CD4-positive, alpha-beta T cell treated with Interleukin-6 for 4 hours (primary cell): Measurements from ENCODE around the gene INAVA.

Source experiments
- DNase-seq: peaks from one replicate; pipeline ENCODE4 v3.0.0-alpha.2; 2020; ENCODE audit warnings: mixed read lengths

Gene INAVA, protein sequence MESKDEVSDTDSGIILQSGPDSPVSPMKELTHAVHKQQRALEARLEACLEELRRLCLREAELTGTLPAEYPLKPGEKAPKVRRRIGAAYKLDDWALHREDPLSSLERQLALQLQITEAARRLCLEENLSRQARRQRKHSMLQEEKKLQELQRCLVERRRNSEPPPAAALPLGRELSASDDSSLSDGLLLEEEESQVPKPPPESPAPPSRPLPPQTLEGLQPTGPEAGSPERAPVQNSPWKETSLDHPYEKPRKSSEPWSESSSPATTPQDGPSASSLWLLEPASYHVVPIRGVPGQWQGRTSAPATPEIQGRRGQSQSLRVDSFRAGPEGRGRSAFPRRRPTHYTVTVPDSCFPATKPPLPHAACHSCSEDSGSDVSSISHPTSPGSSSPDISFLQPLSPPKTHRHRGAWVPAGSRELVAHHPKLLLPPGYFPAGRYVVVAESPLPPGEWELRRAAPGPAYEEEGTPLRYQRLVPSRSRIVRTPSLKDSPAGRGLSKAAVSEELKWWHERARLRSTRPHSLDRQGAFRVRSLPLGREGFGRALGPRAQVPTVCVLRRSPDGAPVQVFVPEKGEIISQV

DNA sequence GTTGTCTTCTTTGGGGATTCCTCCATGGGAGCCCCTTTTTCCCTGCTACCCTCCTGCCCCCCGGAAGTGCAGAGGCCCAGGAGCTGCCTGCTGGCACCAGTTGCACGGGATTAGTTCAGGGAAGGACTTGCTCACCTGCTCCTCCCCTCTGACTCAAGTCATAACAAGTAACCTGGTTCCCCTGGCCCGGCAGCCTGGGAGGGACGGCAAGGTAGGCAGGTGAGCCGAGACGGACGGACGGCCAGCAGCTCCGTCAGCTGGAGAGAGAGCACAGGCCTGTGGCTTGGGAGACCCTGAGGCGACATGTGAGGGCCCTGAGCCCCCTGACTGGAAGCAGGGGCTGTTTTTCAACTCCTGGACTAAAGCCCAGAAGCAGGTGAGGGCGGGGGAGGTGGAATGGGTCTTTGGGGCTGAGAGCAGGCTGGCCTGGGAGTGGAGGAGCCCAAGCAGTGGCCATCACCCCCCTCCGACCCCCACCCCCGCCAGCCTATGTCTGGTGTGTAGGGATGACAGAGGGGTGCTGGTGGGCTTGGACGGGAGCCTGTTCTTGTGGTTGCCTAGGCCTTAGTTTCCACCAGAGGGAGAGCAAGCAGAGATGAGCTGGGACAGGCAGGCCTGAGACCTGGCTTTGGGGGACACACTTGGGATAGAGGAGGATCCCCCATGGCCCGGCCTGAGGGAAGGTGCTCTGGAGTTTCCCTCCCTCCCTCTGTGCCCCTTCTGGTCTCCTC lies at the start of gene INAVA:
INAVA (plus strand) TSS at position 189 of the 731 bp plus-strand sequence. CDS start 3,501 bp downstream, outside the sequence.
- no peak for DNase-seq

DNA sequence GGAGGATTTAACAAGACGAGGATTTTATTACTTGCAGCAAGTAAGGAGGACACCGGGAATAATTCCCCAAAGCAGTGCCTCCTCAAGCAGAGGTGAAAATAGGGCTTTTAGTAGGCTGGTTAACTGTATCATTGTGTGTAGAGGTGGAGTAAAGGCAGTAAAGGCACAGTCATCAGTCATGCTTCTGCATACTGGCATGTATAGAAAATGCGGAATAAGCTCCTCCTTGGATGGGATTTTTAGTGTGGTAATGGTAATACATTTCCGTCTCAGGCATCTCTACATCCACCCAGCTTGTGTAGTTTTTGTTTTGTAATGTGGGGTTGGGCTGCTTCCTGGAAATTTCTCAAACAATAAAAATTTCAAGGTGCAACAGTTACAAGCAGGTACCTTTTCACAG lies 49.3 kb upstream of the INAVA start:
- DNase-seq, result no peak

- DNase-seq, result no peak
These were observed 48.3 kb upstream of the INAVA start for GRCh38 chr1:200846398-200846797.

GRCh38 chr1:200849430-200849829 lies 45.3 kb upstream of the INAVA start:
- no peak for DNase-seq

DNA sequence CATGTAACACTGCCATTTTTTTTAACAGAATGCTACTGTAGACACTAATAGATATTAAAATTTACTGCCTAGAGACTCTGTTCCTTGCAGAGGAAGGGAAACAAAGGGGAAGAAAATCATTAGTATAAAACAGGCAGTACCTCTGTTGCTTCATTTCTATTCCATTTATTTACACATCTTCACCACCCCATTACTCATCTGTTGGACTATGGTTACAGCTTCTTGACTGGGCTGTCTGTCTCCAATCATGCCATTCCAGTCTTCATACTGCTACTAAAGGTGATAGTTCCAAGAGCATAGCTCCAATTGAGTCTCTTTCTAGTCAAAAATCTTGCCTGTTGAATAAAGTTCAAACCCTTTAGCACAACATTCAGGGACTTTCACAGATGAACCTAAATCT lies 44.1 kb upstream of the INAVA start:
- DNase-seq, result no peak

DNA sequence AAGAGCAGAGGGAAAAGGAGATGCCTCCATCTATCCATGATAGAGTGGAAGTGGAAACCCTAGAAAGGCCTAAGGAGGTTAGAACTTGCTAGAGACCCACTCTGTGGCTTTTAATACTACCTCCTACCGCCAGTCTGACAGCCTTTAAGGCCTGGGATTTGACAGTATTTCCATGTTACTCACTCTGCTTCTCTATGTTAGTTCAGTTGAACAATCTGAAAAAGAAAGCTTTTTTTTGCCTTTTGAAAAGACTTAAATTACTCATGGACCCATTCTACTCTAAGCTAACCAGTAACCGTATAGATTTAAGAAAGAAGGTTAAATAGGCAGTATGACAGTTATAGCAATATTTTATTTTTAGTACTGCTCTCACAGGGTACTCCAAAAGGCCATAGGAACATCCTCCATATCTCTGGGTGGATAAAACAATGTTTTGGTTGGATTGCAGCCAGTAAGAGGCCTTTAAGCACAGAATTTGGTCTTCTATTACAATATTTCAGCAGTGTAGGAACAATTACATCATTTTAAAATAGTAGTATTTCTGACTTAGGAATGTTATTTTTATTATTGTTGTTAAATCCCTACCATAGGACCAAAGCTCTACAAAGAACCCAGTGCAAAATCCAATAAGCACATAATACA lies 37.9 kb upstream of the INAVA start:
- no peak for DNase-seq

- DNase-seq, result no peak
These were observed 36.9 kb upstream of the INAVA start for GRCh38 chr1:200857804-200858203.

- no peak for DNase-seq
These were observed 32.6 kb upstream of the INAVA start for GRCh38 chr1:200861937-200862647.

GRCh38 chr1:200862713-200863415 lies 31.8 kb upstream of the INAVA start:
- peak; percentile 52 for DNase-seq

DNA sequence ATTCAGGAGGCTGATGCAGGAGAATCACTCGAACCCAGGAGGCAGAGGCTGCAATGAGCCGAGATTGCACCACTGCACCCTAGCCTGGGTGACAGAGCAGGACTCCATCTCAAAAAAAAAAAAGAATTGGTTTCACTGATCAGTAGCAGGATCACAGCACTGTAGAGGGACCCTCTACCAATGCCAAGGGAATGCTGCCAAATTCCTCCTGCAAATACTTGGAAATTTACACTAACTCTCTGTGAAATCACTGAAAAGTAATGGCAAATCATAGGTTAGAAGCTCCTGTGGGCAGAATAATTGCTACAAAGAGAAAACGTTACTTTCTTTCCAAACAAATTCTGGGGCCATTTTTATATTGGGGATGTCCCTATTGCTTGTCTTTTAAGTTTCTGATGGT lies 28.6 kb upstream of the INAVA start:
- DNase-seq, result no peak

DNA sequence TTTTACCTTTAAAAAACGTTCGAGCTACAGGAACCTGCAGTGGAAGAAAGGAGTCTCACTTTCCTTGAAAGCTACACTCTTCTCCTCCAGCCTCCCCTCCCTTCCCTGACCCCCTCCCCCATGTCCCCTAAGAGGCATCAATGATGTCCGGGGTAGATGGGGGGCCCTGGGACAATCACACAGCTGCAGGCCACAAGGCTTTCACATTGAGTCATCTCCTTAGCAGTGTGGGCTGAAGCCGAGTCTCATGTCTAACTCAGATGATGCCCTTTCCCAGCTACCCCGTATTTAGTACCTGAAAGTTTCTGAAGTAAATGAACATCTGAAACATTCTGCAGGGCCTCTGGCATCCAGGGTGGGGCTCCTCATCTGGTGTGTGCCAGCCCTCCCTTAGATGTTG lies 28.2 kb upstream of the INAVA start:
- peak; percentile 32 for DNase-seq

- peak; percentile 38 for DNase-seq
These were observed 27.5 kb upstream of the INAVA start for GRCh38 chr1:200867018-200867811.

DNA sequence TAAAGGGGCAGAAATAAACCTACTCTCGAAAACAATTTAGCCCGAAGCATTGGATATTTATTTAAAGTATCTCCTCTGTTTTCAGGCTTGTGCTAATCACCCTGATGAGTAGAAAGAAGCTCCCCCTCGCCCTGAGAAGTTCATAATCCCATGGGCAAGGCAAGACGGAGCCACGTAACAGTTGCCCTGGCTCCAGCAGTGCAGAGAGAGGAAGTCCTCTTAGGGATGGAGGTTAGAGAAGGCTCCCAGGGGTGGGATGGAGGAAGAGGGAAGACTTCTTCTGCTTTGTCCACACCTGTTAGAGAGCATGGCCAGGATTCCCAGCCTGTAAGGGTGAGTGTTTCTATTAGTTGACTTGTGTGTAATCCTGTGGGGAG lies 25.3 kb upstream of the INAVA start:
- no peak for DNase-seq

DNA sequence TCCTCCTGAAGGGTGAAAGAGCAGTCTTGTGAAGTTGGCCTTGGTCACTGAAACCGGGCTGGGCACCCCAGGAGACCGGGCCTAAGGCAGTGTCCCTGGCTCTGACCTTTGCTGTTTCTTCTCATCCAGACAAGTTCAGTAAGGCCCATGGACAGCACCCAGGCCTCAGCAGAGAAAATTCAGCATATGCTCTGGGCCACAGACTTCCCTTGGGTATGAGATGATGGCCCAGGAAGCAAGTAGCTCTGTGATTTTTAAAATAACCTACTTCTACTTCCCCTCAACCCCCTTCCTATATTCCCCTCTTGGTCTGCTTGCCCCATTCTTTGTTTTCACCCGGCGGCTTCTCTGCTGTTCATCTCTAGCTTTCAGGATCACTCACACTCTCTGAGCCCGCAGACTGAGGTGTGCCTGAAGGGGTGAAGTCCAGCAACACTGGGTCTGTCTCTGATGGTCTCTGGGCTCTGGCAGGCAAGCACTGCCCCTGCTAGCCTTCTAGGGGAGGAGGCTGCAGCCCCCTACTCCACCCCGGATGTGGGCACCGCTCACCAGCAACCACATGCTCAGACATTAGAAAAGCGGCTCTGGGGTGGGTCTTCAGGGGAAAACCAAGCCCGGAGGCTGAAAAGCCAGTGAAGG lies 24.8 kb upstream of the INAVA start:
- peak; percentile 31 for DNase-seq

DNA sequence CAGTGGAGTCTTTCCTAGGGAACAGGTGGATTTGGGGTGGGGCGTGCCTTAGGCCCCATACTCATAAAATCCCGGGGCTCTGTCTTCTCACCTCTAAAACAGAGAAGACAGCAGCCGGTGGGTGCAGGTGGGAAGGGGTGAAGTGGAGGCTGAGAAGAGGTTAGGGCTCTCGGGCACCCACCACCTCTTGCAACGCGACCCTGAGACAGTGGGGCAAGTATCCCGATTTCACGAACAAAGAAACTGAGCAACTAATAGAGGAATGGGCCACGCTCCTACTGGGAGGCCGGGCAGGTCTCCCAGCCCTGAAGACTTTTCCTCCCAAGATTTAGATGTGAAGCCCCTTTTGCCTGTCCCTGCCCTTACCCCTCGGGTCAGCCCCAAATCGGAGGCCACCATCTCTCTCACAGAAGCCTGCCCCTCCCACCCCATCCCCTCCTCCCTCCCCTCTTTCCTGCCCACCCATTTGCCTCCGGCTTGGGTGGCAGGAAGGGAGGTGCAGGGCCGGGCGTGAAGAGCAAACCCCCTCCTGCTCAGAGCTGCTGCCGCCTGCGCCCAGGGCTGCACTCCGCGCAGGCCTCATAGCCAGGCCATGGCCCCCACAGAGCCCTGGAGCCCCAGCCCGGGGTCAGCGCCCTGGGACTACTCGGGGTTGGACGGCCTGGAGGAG lies 22.1 kb upstream of the INAVA start, which contains the start of gene GPR25:
GPR25 (plus strand) TSS at position 536 of the 670 bp plus-strand sequence; CDS start at position 593, 57 bp downstream.
- no peak for DNase-seq

DNA sequence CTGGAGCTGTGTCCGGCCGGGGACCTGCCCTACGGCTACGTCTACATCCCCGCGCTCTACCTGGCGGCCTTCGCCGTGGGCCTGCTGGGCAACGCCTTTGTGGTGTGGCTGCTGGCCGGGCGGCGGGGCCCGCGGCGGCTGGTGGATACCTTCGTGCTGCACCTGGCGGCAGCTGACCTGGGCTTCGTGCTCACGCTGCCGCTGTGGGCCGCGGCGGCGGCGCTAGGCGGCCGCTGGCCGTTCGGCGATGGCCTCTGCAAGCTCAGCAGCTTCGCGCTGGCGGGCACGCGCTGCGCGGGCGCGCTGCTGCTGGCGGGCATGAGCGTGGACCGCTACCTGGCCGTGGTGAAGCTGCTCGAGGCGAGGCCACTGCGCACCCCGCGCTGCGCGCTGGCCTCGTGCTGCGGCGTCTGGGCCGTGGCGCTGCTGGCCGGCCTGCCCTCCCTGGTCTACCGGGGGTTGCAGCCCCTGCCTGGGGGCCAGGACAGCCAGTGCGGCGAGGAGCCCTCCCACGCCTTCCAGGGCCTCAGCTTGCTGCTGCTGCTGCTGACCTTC lies 21.5 kb upstream of the INAVA start:
- no peak for DNase-seq

- peak; percentile 24 for DNase-seq
These were observed 20.9 kb upstream of the INAVA start for GRCh38 chr1:200873671-200874397.

- DNase-seq, result no peak
These were observed 20.0 kb upstream of the INAVA start for GRCh38 chr1:200874694-200875093.

GRCh38 chr1:200875416-200875815 lies 19.3 kb upstream of the INAVA start:
- no peak for DNase-seq
